SK-N-SH (cell line): ENCODE measurements around the gene FOXK2. TPM values are rescaled to one million over a fixed set of nuclear protein-coding genes. Genes with fewer than 3 reads are reported as not detected.

ENCODE experiments used
- CTCF ChIA-PET: fragments of 300-600, 350-600 bp; formaldehyde crosslinking; extraction: SDS; loops from one replicate; lab custom pipeline; 2021; lab: Yijun Ruan, JAX
- POLR2A ChIA-PET: fragments of 350-600 bp; sonication (Branson Sonifier 250); formaldehyde crosslinking; extraction: SDS; loops from one replicate; lab custom pipeline; 2020; ENCODE audit warnings: antibody characterized with exemption, inconsistent platforms; lab: Yijun Ruan, JAX
- DNase-seq: peaks from one replicate; pipeline ENCODE4 v3.0.0; 2012
- H2AFZ ChIP-seq: fragments of 200-600 bp; sonication (generic); 2 replicates; pipeline ENCODE4 v1.8.1; 2016; ENCODE audit warnings: antibody characterized with exemption, mild to moderate bottlenecking, low read depth
- H3F3A ChIP-seq: fragments of 200-600 bp; sonication (generic); replicated peaks from 2 replicates; pipeline ENCODE3; 2016; ENCODE audit warnings: antibody characterized with exemption, mild to moderate bottlenecking; ENCODE audit not compliant: insufficient read depth
- H3K27ac ChIP-seq, 2 experiments: fragments of 200-500 bp in 1 of 2; fragments of 200-600 bp in 1 of 2; sonication (Bioruptor generic) in 1 of 2; sonication (generic), shearing (Covaris generic) in 1 of 2; 2 replicates each; pipeline versions ENCODE4 v1.5.1 to v1.6.1; 2014 to 2016; ENCODE audit warnings: low read depth in 2 of 2, inconsistent platforms in 1 of 2, low read length in 1 of 2, mild to moderate bottlenecking in 1 of 2, mixed read lengths in 1 of 2
- H3K27me3 ChIP-seq: fragments of 200-600 bp; sonication (generic), shearing (Covaris generic); 2 replicates; pipeline ENCODE4 v1.6.1; 2016; ENCODE audit warnings: mixed run types; ENCODE audit not compliant: insufficient read depth
- H3K36me3 ChIP-seq, 2 experiments: fragments of 200-500 bp in 1 of 2; fragments of 200-600 bp in 1 of 2; sonication (Bioruptor generic) in 1 of 2; sonication (generic) in 1 of 2; replicated peaks in 1 of 2; 2 replicates each; pipeline versions ENCODE3 to v1.5.1; 2014 to 2016; ENCODE audit warnings: low read length in 1 of 2, mild to moderate bottlenecking in 1 of 2; ENCODE audit not compliant: insufficient read depth in 2 of 2, control insufficient read depth in 1 of 2
- H3K4me1 ChIP-seq, 2 experiments: fragments of 200-500 bp in 1 of 2; fragments of 200-600 bp in 1 of 2; sonication (Bioruptor generic) in 1 of 2; sonication (generic), shearing (Covaris generic) in 1 of 2; 2 replicates each; pipeline versions ENCODE4 v1.5.1 to v1.6.1; 2014 to 2016; ENCODE audit warnings: low read depth in 1 of 2, low read length in 1 of 2, mixed run types in 1 of 2; ENCODE audit not compliant: insufficient read depth in 2 of 2, control insufficient read depth in 1 of 2
- H3K4me2 ChIP-seq: fragments of 200-600 bp; sonication (generic), shearing (Covaris generic); 2 replicates; pipeline ENCODE4 v1.6.1; 2017; ENCODE audit warnings: mixed run types
- H3K4me3 ChIP-seq, 2 experiments: fragments of 200-500 bp in 1 of 2; fragments of 200-600 bp in 1 of 2; sonication (Bioruptor generic) in 1 of 2; sonication (generic), shearing (Covaris generic) in 1 of 2; 2 replicates each; pipeline versions ENCODE4 v1.5.1 to v1.8.1; 2014 to 2016; ENCODE audit warnings: low read depth in 2 of 2, inconsistent platforms in 1 of 2, low read length in 1 of 2, mild to moderate bottlenecking in 1 of 2, mixed read lengths in 1 of 2, moderate library complexity in 1 of 2
- H3K79me2 ChIP-seq: fragments of 200-600 bp; sonication (generic); 2 replicates; pipeline ENCODE4 v1.8.1; 2017; ENCODE audit warnings: mild to moderate bottlenecking; ENCODE audit not compliant: insufficient read depth
- H3K9ac ChIP-seq: fragments of 200-600 bp; sonication (generic); 2 replicates; pipeline ENCODE4 v1.6.1; 2017; ENCODE audit warnings: mixed run types
- H3K9me2 ChIP-seq: fragments of 200-600 bp; sonication (generic); 2 replicates; pipeline ENCODE4 v1.6.1; 2017; ENCODE audit warnings: mixed run types
- H3K9me3 ChIP-seq: fragments of 200-600 bp; sonication (generic); 2 replicates; pipeline ENCODE4 v1.6.1; 2017; ENCODE audit warnings: mixed run types, mild to moderate bottlenecking, moderate library complexity
- H4K20me1 ChIP-seq: fragments of 200-600 bp; sonication (generic); 2 replicates; pipeline ENCODE4 v1.6.1; 2017; ENCODE audit warnings: mild to moderate bottlenecking, mixed run types; ENCODE audit not compliant: insufficient read depth
- ELF1 ChIP-seq: IDR thresholded peaks from 2 replicates; pipeline ENCODE4 v1.4.0; 2012
- FOSL2 ChIP-seq: IDR thresholded peaks from 2 replicates; pipeline ENCODE4 v1.4.0; 2012; ENCODE audit warnings: low read depth, mild to moderate bottlenecking, moderate library complexity, borderline replicate concordance
- FOXM1 ChIP-seq: IDR thresholded peaks from 2 replicates; pipeline ENCODE4 v1.4.0; 2012; ENCODE audit warnings: low read depth, mild to moderate bottlenecking
- MEF2A ChIP-seq: IDR thresholded peaks from 2 replicates; pipeline ENCODE4 v1.4.0; 2012; ENCODE audit warnings: low read depth, borderline replicate concordance
- MXI1 ChIP-seq: IDR thresholded peaks from 2 replicates; pipeline ENCODE4 v1.6.1; 2012; ENCODE audit warnings: mild to moderate bottlenecking, low read depth, low read length, improper control_type of control experiment
- NRF1 ChIP-seq: IDR thresholded peaks from 2 replicates; pipeline ENCODE4 v1.6.1; 2012; ENCODE audit warnings: low read depth, mild to moderate bottlenecking, low read length
- PBX3 ChIP-seq: IDR thresholded peaks from 2 replicates; pipeline ENCODE4; 2012
- RAD21 ChIP-seq: IDR thresholded peaks from 2 replicates; pipeline ENCODE4 v1.6.1; 2012; ENCODE audit warnings: mild to moderate bottlenecking, low read length
- RFX5 ChIP-seq: IDR thresholded peaks from 2 replicates; pipeline ENCODE4 v1.6.1; 2012; ENCODE audit warnings: mild to moderate bottlenecking, improper control_type of control experiment, low read length
- RXRA ChIP-seq: IDR thresholded peaks from 2 replicates; pipeline ENCODE4 v1.4.0; 2012; ENCODE audit warnings: low read depth, mild to moderate bottlenecking, borderline replicate concordance
- SIN3A ChIP-seq: IDR thresholded peaks from 2 replicates; pipeline ENCODE4 v1.6.1; 2012; ENCODE audit warnings: low read depth, mild to moderate bottlenecking, low read length, moderate library complexity, borderline replicate concordance
- TAF1 ChIP-seq: IDR thresholded peaks from 2 replicates; pipeline ENCODE4 v1.6.1; 2012; ENCODE audit warnings: low read depth, mild to moderate bottlenecking, low read length, moderate library complexity, borderline replicate concordance
- TEAD4 ChIP-seq: IDR thresholded peaks from 2 replicates; pipeline ENCODE4 v1.4.0; 2012; ENCODE audit warnings: mild to moderate bottlenecking, borderline replicate concordance; ENCODE audit not compliant: insufficient read depth
- USF1 ChIP-seq: IDR thresholded peaks from 2 replicates; pipeline ENCODE4 v1.4.0; 2012; ENCODE audit warnings: low read depth, borderline replicate concordance
- USF2 ChIP-seq: fragments of 150-350 bp; IDR thresholded peaks from 2 replicates; pipeline ENCODE4 v1.6.1; 2017; ENCODE audit warnings: antibody characterized with exemption, low read length, low read depth, borderline replicate concordance
- ZBTB33 ChIP-seq: IDR thresholded peaks from 2 replicates; pipeline ENCODE4 v1.4.0; 2012; ENCODE audit warnings: low read depth, borderline replicate concordance
- WGBS: methylation state at CpG from one replicate; pipeline ENCODE4 v1.1.6; 2017; ENCODE audit warnings: low lambda C conversion rate; 5-methylcytosine and 5-hydroxymethylcytosine counted together
- polyA plus RNA-seq, 3 experiments: library from polyadenylated mRNA; depleted of rRNA; stranded (reverse); fragments of >200 nt; gene quantifications; 2 replicates each; pipeline ENCODE4 v1.2.3, GENCODE V29; 2012

Gene FOXK2
- polyA plus RNA-seq, 1 of the 3 experiments (the other 2 are of a cell fraction), result 36.4 TPM

GRCh38 chr17:82644148-82644547 lies 124.6 kb downstream of the FOXK2 start:
- peaks cover 89% of the 10 kb centered on the region for H3K79me2 ChIP-seq
- no peak for TF ChIP-seq MEF2A
- no peak for TF ChIP-seq RFX5
- TF ChIP-seq PBX3, result no peak
- TF ChIP-seq RAD21, result no peak
- TF ChIP-seq SIN3A, result no peak
- no peak for TF ChIP-seq TEAD4
- TF ChIP-seq ELF1, result no peak
- no peak for TF ChIP-seq FOXM1
- no peak for TF ChIP-seq FOSL2
- TF ChIP-seq USF2, result no peak
- TF ChIP-seq USF1, result no peak
- TF ChIP-seq TAF1, result no peak
- no peak for TF ChIP-seq ZBTB33
- TF ChIP-seq MXI1, result no peak
- no peak for TF ChIP-seq RXRA
- TF ChIP-seq NRF1, result no peak
- TF ChIP-seq, all 33 proteins: peak for 0
- Histone ChIP-seq H3K9me3 (no peaks in the 10 kb centered on the region), H2AFZ (no peak overlapping the region), H3K9ac (no peak overlapping the region), H3K9me2 (no peaks in the 10 kb centered on the region), H3K4me2 (no peak overlapping the region), H3F3A (peaks cover 11% of the 10 kb centered on the region), H3K4me1 (peaks cover 7 to 12% of the 10 kb centered on the region in 2 experiments; a peak in 3 of 4 replicates), H3K4me3 (no peak overlapping the region), H3K27ac (no peak overlapping the region), H3K27me3 (no peaks in the 10 kb centered on the region), H4K20me1 (peaks cover 83% of the 10 kb centered on the region), H3K36me3 (peaks cover 33 to 39% of the 10 kb centered on the region in 2 experiments)
- ChIA-PET CTCF (no interaction called here), POLR2A (no interaction called here)
- no peak for DNase-seq
- 97% methylated on average over 4 of the region's 5 CpGs for WGBS
